ENCODE data around the gene JARID2. TPM values are rescaled to one million over a fixed set of nuclear protein-coding genes. Genes with fewer than 3 reads are reported as not detected.
A peak's percentile ranks its signal among the peaks of the same experiment; 100 is the strongest.

The JARID2 gene
- total and polyA plus RNA-seq, 2 of the 13 experiments (the other 11 are each of a cell fraction or from before 2014, with no cell fraction given), result 7.5 to 10.3 TPM

- intact Hi-C loops (cut with micrococcal nuclease; ENCODE audit: unreplicated experiment) (no loop called here), in situ Hi-C loops (cut with HindIII; ENCODE audit: extremely low pct_ligation_motif_present, low pct_unique_long_range_greater_than_20kb) (no loop called here)
- ATAC-seq (peak; percentile 70), DNase-seq (ENCODE audit: low spot score) (peak; percentile 41), FAIRE-seq (peak; percentile 57)
- Histone ChIP-seq H3K36me3 (replicated peaks in 1 of 2; ENCODE audit: control insufficient read depth in 1 of 2, insufficient read depth in 2 of 2, low read length in 2 of 2) (peaks cover 23 to 61% of the 10 kb centered on the region in 2 experiments; a peak in 4 of 5 replicates), H3K4me1 (ENCODE audit: insufficient read depth, low read length) (no peaks in the 10 kb centered on the region), H3K4me2 (ENCODE audit: low read depth, low read length) (no peak overlapping the region), H3K27ac (ENCODE audit: extremely low read length, insufficient read depth, low read length) (no peak overlapping the region), H3K9ac (ENCODE audit: insufficient read depth, low read depth, low read length) (no peak overlapping the region), H3K4me3 (replicated peaks in 1 of 3; ENCODE audit: insufficient read depth in 1 of 3, low read depth in 2 of 3, low read length in 3 of 3) (no peak overlapping the region), H3K9me3 (ENCODE audit: low read length) (no peaks in the 10 kb centered on the region), H3K79me2 (ENCODE audit: insufficient read depth, low read length) (no peaks in the 10 kb centered on the region), H4K20me1 (ENCODE audit: insufficient read depth, low read length) (no peaks in the 10 kb centered on the region), H2AFZ (ENCODE audit: low read length) (no peak overlapping the region), H3K27me3 (ENCODE audit: control insufficient read depth in 1 of 2, insufficient read depth in 2 of 2, low read length in 2 of 2) (no peaks in the 10 kb centered on the region)
- WGBS (ENCODE audit: low lambda C conversion rate), result 78% methylated on average over 18 of the region's 18 CpGs
- no TSS peak for BruUV-seq (replicated peaks)
- ChIA-PET CTCF (ENCODE audit: low intra/inter-chr PET ratio, low total read pairs) (no interaction called here), POLR2A (no interaction called here)
- peak; percentile 50 for TF ChIP-seq ZNF687 (CRISPR knock-in tag; IDR thresholded peaks at IDR 0.05)
- TF ChIP-seq RAD21 (CRISPR knock-in tag; IDR thresholded peaks at IDR 0.05), result peak; percentile 44
- peak; percentile 29 for TF ChIP-seq XRCC5 (optimal IDR thresholded peaks at IDR 0.05; ENCODE audit: low read length)
- no peak for TF ChIP-seq ZNF318 (CRISPR knock-in tag; IDR thresholded peaks at IDR 0.05)
- TF ChIP-seq NRL (CRISPR knock-in tag; IDR thresholded peaks at IDR 0.05; ENCODE audit: borderline replicate concordance), result peak; percentile 40; the same call in 1 of the 2 replicates
- no peak for TF ChIP-seq HIVEP1 (CRISPR knock-in tag; IDR thresholded peaks at IDR 0.05)
- TF ChIP-seq CTCF (CRISPR knock-in tag; IDR thresholded peaks at IDR 0.05), result peak; percentile 71
- peak; percentile 64 for TF ChIP-seq ZBTB38 (CRISPR knock-in tag; IDR thresholded peaks at IDR 0.05)
Measured at GRCh38 chr6:15512126-15512525, 266.3 kb downstream of the JARID2 start.

Data from HepG2 (cell line).